Measurements from ENCODE around the gene FER.

GRCh38 chr5:108753877-108754276, 6.2 kb downstream of the FER start:
- TF ChIP-seq CTCF (IDR thresholded peaks at IDR 0.05; ENCODE audit: insufficient read depth, low read length, poor library complexity, severe bottlenecking): no peak
- no peak for TF ChIP-seq EZH2phosphoT487 (conservative IDR thresholded peaks at IDR 0.05; ENCODE audit: low read length)

All from SU-DHL-6 (cell line).